Activated B cell treated with CpG ODN at 0.5 μM for 24 hours (primary cell): ENCODE results near the gene NLK. TPM values are rescaled to one million over a fixed set of nuclear protein-coding genes. Genes with fewer than 3 reads are reported as not detected.
"Not testable (repeated sequence)": the region's sequence is repeated elsewhere in the genome, so short reads cannot be mapped to it uniquely, and the experiment has no call there.

Experiments
- ATAC-seq: fragments of 200-7000 bp; cut with Tn5 transposase; one replicate; pipeline ENCODE4 v1.10.0; 2021; ENCODE audit warnings: low read depth, mild to moderate bottlenecking, moderate library complexity
- CTCF ChIA-PET: fragments of 350-600 bp; sonication (Branson Sonifier 250); formaldehyde crosslinking; loops from one replicate; lab custom pipeline; 2021; ENCODE audit warnings: antibody characterized with exemption; lab: Charles Lee
- POLR2A ChIA-PET: fragments of 350-600 bp; sonication (Branson Sonifier 250); formaldehyde crosslinking; loops from one replicate; lab custom pipeline; 2021; ENCODE audit warnings: antibody characterized with exemption; lab: Charles Lee
- DNase-seq: peaks from one replicate; pipeline ENCODE4 v3.0.0; 2022
- H3K27ac Mint-ChIP-seq: one replicate; pipeline ENCODE4 v1.8.0; 2020; ENCODE audit warnings: mixed read lengths
- H3K27me3 Mint-ChIP-seq: one replicate; pipeline ENCODE4 v1.8.0; 2021; ENCODE audit warnings: mixed read lengths
- H3K36me3 Mint-ChIP-seq: one replicate; pipeline ENCODE4 v1.8.0; 2021; ENCODE audit warnings: low read depth, mixed read lengths
- H3K4me1 Mint-ChIP-seq: one replicate; pipeline ENCODE4 v1.8.0; 2021; ENCODE audit warnings: mixed read lengths
- H3K4me3 Mint-ChIP-seq: one replicate; pipeline ENCODE4 v1.8.0; 2020; ENCODE audit warnings: mild to moderate bottlenecking, mixed read lengths
- H3K9me3 Mint-ChIP-seq: one replicate; pipeline ENCODE4 v1.8.0; 2020; ENCODE audit warnings: mixed read lengths
- CTCF ChIP-seq: fragments of 200-600 bp; IDR thresholded peaks from one replicate; pipeline ENCODE4 v1.8.0; 2022; ENCODE audit warnings: antibody characterized with exemption, mild to moderate bottlenecking
- intact Hi-C: fragments of 100-400 bp; cut with micrococcal nuclease; formaldehyde crosslinking; loops from one replicate; pipeline ENCODE4 v1.15.1; 2024
- total RNA-seq: library from RNA; stranded (reverse); gene quantifications from 2 replicates; pipeline ENCODE4 v1.2.3, GENCODE V29; 2022

Gene NLK
- total RNA-seq, 1 donor from 2014 or later = 24.6 TPM

GRCh38 chr17:28204244-28204643, 161.8 kb downstream of the NLK start:
- ChIA-PET POLR2A (no interaction called here), CTCF (no interaction called here)
- Mint-ChIP-seq H3K36me3 (no peaks in the 10 kb centered on the region), H3K4me1 (no peaks in the 10 kb centered on the region), H3K4me3 (no peak overlapping the region), H3K27ac (no peak overlapping the region), H3K27me3 (no peaks in the 10 kb centered on the region), H3K9me3 (no peaks in the 10 kb centered on the region)
- no peak for TF ChIP-seq CTCF
- intact Hi-C loops = no loop called here
- DNase-seq (no peak), ATAC-seq (no peak)

- POLR2A ChIA-PET = no interaction called here
- H3K27ac Mint-ChIP-seq = no peak overlapping the region
- TF ChIP-seq CTCF = no peak
- ATAC-seq (no peak), DNase-seq (no peak)
- no peaks in the 10 kb centered on the region for H3K27me3 Mint-ChIP-seq
- CTCF ChIA-PET = no interaction called here
- no peaks in the 10 kb centered on the region for H3K36me3 Mint-ChIP-seq
- no peak overlapping the region for H3K4me3 Mint-ChIP-seq
- intact Hi-C loops = no loop called here
- H3K4me1 Mint-ChIP-seq = no peaks in the 10 kb centered on the region
- no peaks in the 10 kb centered on the region for H3K9me3 Mint-ChIP-seq
These were observed 162.3 kb downstream of the NLK start for GRCh38 chr17:28204751-28205150.

- no peaks in the 10 kb centered on the region for H3K4me1 Mint-ChIP-seq
- intact Hi-C loops = no loop called here
- H3K36me3 Mint-ChIP-seq = no peaks in the 10 kb centered on the region
- H3K27ac Mint-ChIP-seq = no peak overlapping the region
- no peaks in the 10 kb centered on the region for H3K27me3 Mint-ChIP-seq
- no peak for TF ChIP-seq CTCF
- no peaks in the 10 kb centered on the region for H3K9me3 Mint-ChIP-seq
- DNase-seq (no peak), ATAC-seq (no peak)
- ChIA-PET POLR2A (no interaction called here), CTCF (no interaction called here)
- no peak overlapping the region for H3K4me3 Mint-ChIP-seq
These were observed 163.8 kb downstream of the NLK start for GRCh38 chr17:28206292-28206691.

- H3K36me3 Mint-ChIP-seq = no peaks in the 10 kb centered on the region
- CTCF ChIA-PET = no interaction called here
- no peak for TF ChIP-seq CTCF
- H3K27ac Mint-ChIP-seq = no peak overlapping the region
- no peaks in the 10 kb centered on the region for H3K9me3 Mint-ChIP-seq
- intact Hi-C loops = no loop called here
- H3K4me1 Mint-ChIP-seq = peaks cover 9% of the 10 kb centered on the region
- no peaks in the 10 kb centered on the region for H3K27me3 Mint-ChIP-seq
- POLR2A ChIA-PET = no interaction called here
- no peak overlapping the region for H3K4me3 Mint-ChIP-seq
- no peak for ATAC-seq
- DNase-seq = no peak
These were observed 169.3 kb downstream of the NLK start for GRCh38 chr17:28211811-28212210.

- ATAC-seq, H3K4me1 Mint-ChIP-seq, CTCF ChIA-PET, POLR2A ChIA-PET, H3K27me3 Mint-ChIP-seq, intact Hi-C loops, H3K4me3 Mint-ChIP-seq, H3K27ac Mint-ChIP-seq, DNase-seq, H3K9me3 Mint-ChIP-seq, H3K36me3 Mint-ChIP-seq: not testable (repeated sequence)
These were observed 171.1 kb downstream of the NLK start for GRCh38 chr17:28213578-28213977.

DNA sequence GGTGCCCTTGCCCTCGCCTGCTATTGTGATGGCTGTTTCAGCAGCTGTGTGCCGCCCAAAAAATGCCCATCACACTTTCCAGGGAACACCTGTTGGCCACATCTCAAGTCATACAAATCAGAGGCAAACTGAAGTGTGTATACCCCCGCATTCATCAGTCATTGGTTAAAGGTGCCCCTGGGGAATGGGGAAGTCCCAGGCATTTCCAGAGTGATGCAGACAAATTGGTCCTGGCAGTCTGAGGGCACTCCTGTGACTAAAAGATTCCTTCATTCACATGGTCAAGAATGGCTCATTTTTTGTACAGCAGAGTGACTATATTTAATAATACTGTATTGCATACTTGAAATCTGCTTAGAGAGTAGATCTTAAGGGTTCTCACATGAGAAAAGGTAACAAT, 173.6 kb downstream of the NLK start:
- ChIA-PET POLR2A (no interaction called here), CTCF (no interaction called here)
- no peak for TF ChIP-seq CTCF
- DNase-seq (no peak), ATAC-seq (peak; percentile 66)
- no peaks in the 10 kb centered on the region for H3K36me3 Mint-ChIP-seq
- intact Hi-C loops = no loop called here
- no peaks in the 10 kb centered on the region for H3K27me3 Mint-ChIP-seq
- no peak overlapping the region for H3K27ac Mint-ChIP-seq
- no peak overlapping the region for H3K4me3 Mint-ChIP-seq
- H3K4me1 Mint-ChIP-seq = peaks cover 9% of the 10 kb centered on the region
- H3K9me3 Mint-ChIP-seq = no peaks in the 10 kb centered on the region
